ENCODE results near the gene DOCK7. TPM values are rescaled to one million over a fixed set of nuclear protein-coding genes. Genes with fewer than 3 reads are reported as not detected.

DOCK7 gene
- total and polyA plus RNA-seq, 9 donors = 12.7 to 43.1 (median 38.2) TPM

DNA sequence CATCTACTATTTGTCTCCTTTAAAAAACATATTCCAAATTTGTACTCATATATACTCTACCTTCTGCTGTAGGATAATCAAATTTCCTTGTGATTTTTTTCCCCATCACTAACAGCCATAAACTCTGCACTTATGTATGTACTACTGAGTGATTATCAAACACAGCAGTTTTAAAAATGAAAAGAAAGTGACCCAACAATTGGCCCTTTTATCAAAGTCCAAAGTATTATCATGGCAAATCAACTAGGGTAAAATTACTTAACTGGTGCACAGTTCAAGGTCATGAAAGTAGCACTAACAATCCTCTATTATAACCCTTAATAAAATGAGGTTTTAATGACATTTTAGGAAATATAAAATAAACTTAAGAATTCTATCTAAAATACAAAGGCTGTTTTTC lies 79.3 kb downstream of the DOCK7 start:
- Histone ChIP-seq H3K27ac (no peak overlapping the region), H3K9me3 (no peaks in the 10 kb centered on the region), H3K4me3 (no peak overlapping the region), H3K36me3 (no peaks in the 10 kb centered on the region), H3K27me3 (no peaks in the 10 kb centered on the region), H3K4me1 (ENCODE audit: insufficient read depth) (no peaks in the 10 kb centered on the region)
- intact Hi-C loops (cut with DNase I) = no loop called here
- TF ChIP-seq EP300 (IDR thresholded peaks at IDR 0.05) (no peak), POLR2A (IDR thresholded peaks at IDR 0.05) (no peak)
- TF ChIP-seq, protein P1, sequence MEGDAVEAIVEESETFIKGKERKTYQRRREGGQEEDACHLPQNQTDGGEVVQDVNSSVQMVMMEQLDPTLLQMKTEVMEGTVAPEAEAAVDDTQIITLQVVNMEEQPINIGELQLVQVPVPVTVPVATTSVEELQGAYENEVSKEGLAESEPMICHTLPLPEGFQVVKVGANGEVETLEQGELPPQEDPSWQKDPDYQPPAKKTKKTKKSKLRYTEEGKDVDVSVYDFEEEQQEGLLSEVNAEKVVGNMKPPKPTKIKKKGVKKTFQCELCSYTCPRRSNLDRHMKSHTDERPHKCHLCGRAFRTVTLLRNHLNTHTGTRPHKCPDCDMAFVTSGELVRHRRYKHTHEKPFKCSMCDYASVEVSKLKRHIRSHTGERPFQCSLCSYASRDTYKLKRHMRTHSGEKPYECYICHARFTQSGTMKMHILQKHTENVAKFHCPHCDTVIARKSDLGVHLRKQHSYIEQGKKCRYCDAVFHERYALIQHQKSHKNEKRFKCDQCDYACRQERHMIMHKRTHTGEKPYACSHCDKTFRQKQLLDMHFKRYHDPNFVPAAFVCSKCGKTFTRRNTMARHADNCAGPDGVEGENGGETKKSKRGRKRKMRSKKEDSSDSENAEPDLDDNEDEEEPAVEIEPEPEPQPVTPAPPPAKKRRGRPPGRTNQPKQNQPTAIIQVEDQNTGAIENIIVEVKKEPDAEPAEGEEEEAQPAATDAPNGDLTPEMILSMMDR (IDR thresholded peaks at IDR 0.05) = no peak
- DNase-seq = no peak

DNA sequence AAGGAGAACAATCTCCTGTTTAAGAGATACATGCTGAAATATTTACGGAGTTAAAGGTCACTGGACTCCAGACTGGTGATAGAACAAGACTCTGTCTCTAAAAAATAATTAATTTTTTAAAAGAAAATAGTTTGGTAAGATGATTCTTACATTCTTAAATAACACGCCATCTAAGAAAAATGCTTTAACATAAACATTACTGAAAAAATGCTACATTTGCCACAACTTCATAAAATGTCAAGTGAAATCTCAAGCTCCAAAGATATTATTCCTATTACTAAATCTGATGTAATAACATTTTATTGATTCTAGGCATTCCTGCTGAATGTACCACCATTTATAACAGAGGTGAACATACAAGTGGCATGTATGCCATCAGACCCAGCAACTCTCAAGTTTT lies 86.7 kb downstream of the DOCK7 start:
- WGBS, 3 donors = 92 to 96% (median 92%) methylated on average over 2 of the region's 2 CpGs

DNA sequence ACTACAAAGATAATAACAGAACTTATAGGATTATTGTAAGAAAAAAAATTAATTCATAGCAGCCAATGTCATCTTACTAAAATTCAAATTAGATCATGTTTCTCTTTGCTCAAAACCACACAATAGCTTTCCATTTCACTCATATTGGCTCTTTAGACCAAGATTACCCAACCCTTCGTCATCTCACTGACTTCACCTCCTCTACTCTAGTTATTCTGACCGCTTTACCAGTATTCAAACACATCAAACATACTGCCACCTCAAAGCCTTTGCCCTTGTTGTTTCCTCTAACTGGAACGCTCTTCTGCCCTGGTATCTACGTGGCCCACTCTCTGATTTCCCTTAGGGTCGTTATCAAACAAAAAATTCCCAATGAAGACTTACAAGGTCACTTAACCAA lies 89.1 kb downstream of the DOCK7 start:
- Histone ChIP-seq H3K4me3 (no peak overlapping the region), H3K27me3 (no peaks in the 10 kb centered on the region), H3K4me1 (ENCODE audit: insufficient read depth) (peaks cover 1% of the 10 kb centered on the region), H3K36me3 (no peaks in the 10 kb centered on the region), H3K9me3 (no peaks in the 10 kb centered on the region), H3K27ac (no peak overlapping the region)
- intact Hi-C loops (cut with DNase I) = no loop called here
- no peak for DNase-seq
- TF ChIP-seq POLR2A (IDR thresholded peaks at IDR 0.05) (no peak), EP300 (IDR thresholded peaks at IDR 0.05) (no peak)
- TF ChIP-seq, protein P1 (IDR thresholded peaks at IDR 0.05) = no peak
- 87 to 93% (median 89%) methylated on average over 5 of the region's 5 CpGs for WGBS, 3 donors

More for the DNA sequence above, 86.7 kb downstream of the DOCK7 start:
- Histone ChIP-seq H3K4me3 (no peak overlapping the region), H3K4me1 (ENCODE audit: insufficient read depth) (peaks cover 1% of the 10 kb centered on the region), H3K9me3 (no peaks in the 10 kb centered on the region), H3K27me3 (no peaks in the 10 kb centered on the region), H3K36me3 (no peaks in the 10 kb centered on the region), H3K27ac (no peak overlapping the region)
- TF ChIP-seq POLR2A (IDR thresholded peaks at IDR 0.05) (no peak), EP300 (IDR thresholded peaks at IDR 0.05) (no peak)
- TF ChIP-seq, protein P1 (IDR thresholded peaks at IDR 0.05) = no peak
- no peak for DNase-seq
- intact Hi-C loops (cut with DNase I) = no loop called here

DNA sequence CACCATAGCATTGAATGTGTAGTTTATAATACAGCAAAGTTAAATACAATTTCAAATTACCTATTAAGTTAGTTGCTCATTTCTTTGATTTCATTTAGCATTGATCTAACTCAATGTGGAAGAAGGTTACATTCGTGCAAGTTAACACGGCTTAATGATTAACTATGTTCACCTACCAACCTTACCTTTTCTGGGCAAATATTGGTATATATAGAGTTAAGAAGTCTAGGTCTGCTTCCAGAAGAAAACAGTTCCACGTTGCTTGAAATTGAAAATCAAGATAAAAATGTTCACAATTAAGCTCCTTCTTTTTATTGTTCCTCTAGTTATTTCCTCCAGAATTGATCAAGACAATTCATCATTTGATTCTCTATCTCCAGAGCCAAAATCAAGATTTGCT lies 90.9 kb downstream of the DOCK7 start, which contains the start of gene ANGPTL3:
Gene ANGPTL3, plus strand, starts transcription at position 240 of the 400 bp plus-strand sequence. Its CDS starts 47 bp downstream, at position 287.
- no peak for DNase-seq
- Histone ChIP-seq H3K4me3 (no peak within 1 kb of the TSS), H3K36me3 (no peaks in the 10 kb centered on the region), H3K27ac (no peak within 1 kb of the TSS), H3K4me1 (ENCODE audit: insufficient read depth) (peaks cover 1% of the 10 kb centered on the region), H3K9me3 (no peaks in the 10 kb centered on the region), H3K27me3 (no peaks in the 10 kb centered on the region)
- WGBS, 3 donors = 83 to 84% (median 84%) methylated on average over 3 of the region's 3 CpGs
- intact Hi-C loops (cut with DNase I) = no loop called here
- TF ChIP-seq, protein P1 (IDR thresholded peaks at IDR 0.05) = no peak

DNA sequence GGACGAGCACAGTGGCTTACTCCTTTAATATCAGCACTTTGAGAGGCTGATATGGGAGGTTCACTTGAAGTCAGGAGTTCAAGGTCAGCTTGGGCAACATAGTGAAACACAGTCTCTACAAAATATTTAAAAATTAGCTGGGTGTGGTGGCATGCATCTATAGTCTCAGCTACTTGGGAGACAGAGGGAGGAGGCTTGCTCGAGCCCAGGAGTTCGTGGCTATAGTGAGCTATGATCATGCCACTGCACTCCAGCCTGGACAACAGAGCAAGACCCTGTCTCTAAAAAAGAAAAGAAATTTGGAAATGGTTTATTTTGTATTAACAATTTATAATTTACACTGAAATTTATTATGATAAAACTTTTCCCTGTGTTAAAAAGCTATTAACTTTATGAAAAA lies 92.5 kb downstream of the DOCK7 start:
- Histone ChIP-seq H3K27me3 (no peaks in the 10 kb centered on the region), H3K36me3 (no peaks in the 10 kb centered on the region), H3K4me3 (no peak overlapping the region), H3K4me1 (ENCODE audit: insufficient read depth) (peaks cover 1% of the 10 kb centered on the region), H3K9me3 (no peaks in the 10 kb centered on the region), H3K27ac (no peak overlapping the region)
- TF ChIP-seq EP300 (IDR thresholded peaks at IDR 0.05) = no peak
- no peak for TF ChIP-seq POLR2A (IDR thresholded peaks at IDR 0.05)
- TF ChIP-seq, protein P1 (IDR thresholded peaks at IDR 0.05) = no peak
- intact Hi-C loops (cut with DNase I) = no loop called here
- 76 to 87% (median 77%) methylated on average over 3 of the region's 3 CpGs for WGBS, 3 donors
- DNase-seq = no peak

Measured in ovary (tissue), 9 donors.